LNCaP clone FGC (cell line): ENCODE data around the gene DCDC1.

Source experiments
- DNase-seq: peaks from one replicate; pipeline ENCODE4 v3.0.0-alpha.2; 2011; ENCODE audit warnings: low read depth
- H3K4me3 ChIP-seq: 2 replicates; pipeline ENCODE4 v1.5.1; 2011; ENCODE audit warnings: mild to moderate bottlenecking, low read depth, low read length, control low read depth
- CTCF ChIP-seq: IDR thresholded peaks from 2 replicates; pipeline ENCODE4 v1.5.1; 2012; ENCODE audit warnings: mild to moderate bottlenecking; ENCODE audit not compliant: control insufficient read depth, insufficient read depth; ENCODE audit errors: extremely low read depth

Gene DCDC1

GRCh38 chr11:31096191-31096805 is 273.2 kb downstream of the DCDC1 start:
- H3K4me3 ChIP-seq = no peak overlapping the region
- TF ChIP-seq CTCF = no peak
- DNase-seq = no peak

GRCh38 chr11:31092638-31093037 is 276.9 kb downstream of the DCDC1 start:
- TF ChIP-seq CTCF = no peak
- no peak overlapping the region for H3K4me3 ChIP-seq
- no peak for DNase-seq

- no peak for DNase-seq
- H3K4me3 ChIP-seq = no peak overlapping the region
- TF ChIP-seq CTCF = no peak
These were observed 280.4 kb downstream of the DCDC1 start for GRCh38 chr11:31089117-31089516.

- no peak for TF ChIP-seq CTCF
- DNase-seq = no peak
- no peak overlapping the region for H3K4me3 ChIP-seq
These were observed 299.9 kb downstream of the DCDC1 start for GRCh38 chr11:31069447-31070205.

GRCh38 chr11:31060880-31061279 is 308.7 kb downstream of the DCDC1 start:
- no peak for DNase-seq
- TF ChIP-seq CTCF = no peak
- H3K4me3 ChIP-seq = no peak overlapping the region

- DNase-seq = peak; percentile 13
- H3K4me3 ChIP-seq = no peak overlapping the region
- no peak for TF ChIP-seq CTCF
These were observed 310.0 kb downstream of the DCDC1 start for GRCh38 chr11:31059529-31059928.
